IMR-90 (cell line): Measurements from ENCODE around the gene OSBPL6.

ENCODE experiments used
- POLR2A ChIP-seq: IDR thresholded peaks from 2 replicates; pipeline ENCODE4 v1.6.1; 2012; ENCODE audit warnings: mild to moderate bottlenecking, low read depth, low read length
- TF ChIP-seq, protein P1 (sequence below): conservative IDR thresholded peaks from 2 replicates; pipeline ENCODE4 v1.5.1; 2012; ENCODE audit warnings: mild to moderate bottlenecking, low read depth, low read length, improper control_type of control experiment

DNA sequence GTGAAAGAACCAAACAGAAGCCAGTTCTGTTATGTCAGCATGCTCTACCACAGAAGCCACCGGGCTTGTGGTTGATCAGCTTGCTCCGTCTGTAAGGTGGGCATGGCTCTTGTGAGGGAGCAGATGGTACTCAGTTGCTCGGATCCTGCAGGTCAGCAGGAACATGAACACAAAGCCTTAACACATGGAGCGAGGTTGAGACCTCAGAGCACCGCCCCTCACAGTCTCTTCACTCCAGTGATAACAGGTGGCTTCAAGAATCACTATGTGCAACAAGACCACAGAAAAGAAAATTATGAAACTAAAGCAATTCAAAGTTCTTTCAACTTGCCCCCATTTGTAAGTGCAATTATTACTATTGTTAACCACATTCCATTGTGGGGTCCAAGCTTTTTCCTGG, 72.1 kb downstream of the OSBPL6 start:
- TF ChIP-seq, protein P1, sequence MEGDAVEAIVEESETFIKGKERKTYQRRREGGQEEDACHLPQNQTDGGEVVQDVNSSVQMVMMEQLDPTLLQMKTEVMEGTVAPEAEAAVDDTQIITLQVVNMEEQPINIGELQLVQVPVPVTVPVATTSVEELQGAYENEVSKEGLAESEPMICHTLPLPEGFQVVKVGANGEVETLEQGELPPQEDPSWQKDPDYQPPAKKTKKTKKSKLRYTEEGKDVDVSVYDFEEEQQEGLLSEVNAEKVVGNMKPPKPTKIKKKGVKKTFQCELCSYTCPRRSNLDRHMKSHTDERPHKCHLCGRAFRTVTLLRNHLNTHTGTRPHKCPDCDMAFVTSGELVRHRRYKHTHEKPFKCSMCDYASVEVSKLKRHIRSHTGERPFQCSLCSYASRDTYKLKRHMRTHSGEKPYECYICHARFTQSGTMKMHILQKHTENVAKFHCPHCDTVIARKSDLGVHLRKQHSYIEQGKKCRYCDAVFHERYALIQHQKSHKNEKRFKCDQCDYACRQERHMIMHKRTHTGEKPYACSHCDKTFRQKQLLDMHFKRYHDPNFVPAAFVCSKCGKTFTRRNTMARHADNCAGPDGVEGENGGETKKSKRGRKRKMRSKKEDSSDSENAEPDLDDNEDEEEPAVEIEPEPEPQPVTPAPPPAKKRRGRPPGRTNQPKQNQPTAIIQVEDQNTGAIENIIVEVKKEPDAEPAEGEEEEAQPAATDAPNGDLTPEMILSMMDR: no peak
- TF ChIP-seq POLR2A: no peak
